Calu3 (cell line): Measurements from ENCODE around the gene SNAP23. TPM values are rescaled to one million over a fixed set of nuclear protein-coding genes. Genes with fewer than 3 reads are reported as not detected.

ENCODE experiments used
- BruUV-seq: library from RNA; stranded (reverse); fragments of 400-500 nt; replicated peaks from 2 replicates; lab custom pipeline; 2021; lab: Mats Ljungman, UMichigan
- CTCF ChIA-PET: fragments of 300-600 bp; sonication (Branson Sonifier 250); formaldehyde crosslinking; loops from one replicate; lab custom pipeline; 2022; ENCODE audit warnings: antibody characterized with exemption; lab: Charles Lee
- DNase-seq: peaks from one replicate; pipeline ENCODE4 v3.0.0; 2022
- H3K27ac Mint-ChIP-seq: one replicate; pipeline ENCODE4 v1.8.0; 2022; ENCODE audit warnings: mixed read lengths; ENCODE audit not compliant: unreplicated experiment
- H3K27me3 Mint-ChIP-seq: one replicate; pipeline ENCODE4 v1.8.0; 2022; ENCODE audit warnings: mixed read lengths; ENCODE audit not compliant: unreplicated experiment
- H3K36me3 Mint-ChIP-seq: one replicate; pipeline ENCODE4 v1.8.0; 2022; ENCODE audit warnings: mild to moderate bottlenecking, moderate library complexity, mixed read lengths; ENCODE audit not compliant: insufficient read depth, unreplicated experiment
- H3K4me1 Mint-ChIP-seq: one replicate; pipeline ENCODE4 v1.8.0; 2022; ENCODE audit warnings: mild to moderate bottlenecking, low read depth, mixed read lengths; ENCODE audit not compliant: unreplicated experiment
- H3K4me3 Mint-ChIP-seq: one replicate; pipeline ENCODE4 v1.8.0; 2022; ENCODE audit warnings: mild to moderate bottlenecking, low read depth, moderate library complexity, mixed read lengths; ENCODE audit not compliant: unreplicated experiment
- H3K9me3 Mint-ChIP-seq: one replicate; pipeline ENCODE4 v1.8.0; 2022; ENCODE audit warnings: low read depth, mixed read lengths; ENCODE audit not compliant: unreplicated experiment
- intact Hi-C: fragments of 100-400 bp; cut with micrococcal nuclease; formaldehyde crosslinking; loops from one replicate; pipeline ENCODE4 v1.10.0; 2022; ENCODE audit not compliant: unreplicated experiment
- total RNA-seq: library from RNA; stranded (reverse); gene quantifications from 2 replicates; pipeline ENCODE4 v1.2.3, GENCODE V29; 2022
- TF ChIP-seq, protein P1 (sequence below): fragments of 200-600 bp; IDR thresholded peaks from one replicate; pipeline ENCODE4 v1.8.0; 2022; ENCODE audit warnings: antibody characterized with exemption; ENCODE audit not compliant: unreplicated experiment

Gene SNAP23
- total RNA-seq, 1 experiment from 2014 or later = 54.8 TPM

DNA sequence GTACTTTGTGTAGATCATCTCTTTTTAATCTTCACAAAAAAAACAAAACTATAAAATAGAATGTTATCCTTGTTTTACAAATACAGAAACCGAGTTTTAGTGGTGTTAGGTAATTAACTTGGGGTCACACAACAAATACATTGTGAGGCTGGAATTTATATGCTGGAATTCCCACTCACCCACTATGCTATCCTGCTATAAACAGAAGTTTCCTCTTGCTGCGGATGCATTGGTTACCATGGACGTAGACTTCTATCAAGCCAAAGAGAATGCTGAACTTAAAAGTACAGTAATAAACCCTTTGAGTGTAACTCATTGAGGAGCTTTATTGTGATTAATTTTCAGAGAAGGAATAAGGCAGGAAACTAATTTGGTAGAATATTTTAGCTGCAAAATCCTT, 9.2 kb downstream of the SNAP23 start:
- CTCF ChIA-PET = no interaction called here
- no peak overlapping the region for H3K27ac Mint-ChIP-seq
- no TSS peak for BruUV-seq
- H3K4me3 Mint-ChIP-seq = no peak overlapping the region
- H3K27me3 Mint-ChIP-seq = no peaks in the 10 kb centered on the region
- intact Hi-C loops = loop anchor here (1.0 kb wide), 1 partner anchor 12 kb away; no protein-coding TSS in a partner anchor
- no peaks in the 10 kb centered on the region for H3K36me3 Mint-ChIP-seq
- H3K9me3 Mint-ChIP-seq = no peaks in the 10 kb centered on the region
- TF ChIP-seq, protein P1, sequence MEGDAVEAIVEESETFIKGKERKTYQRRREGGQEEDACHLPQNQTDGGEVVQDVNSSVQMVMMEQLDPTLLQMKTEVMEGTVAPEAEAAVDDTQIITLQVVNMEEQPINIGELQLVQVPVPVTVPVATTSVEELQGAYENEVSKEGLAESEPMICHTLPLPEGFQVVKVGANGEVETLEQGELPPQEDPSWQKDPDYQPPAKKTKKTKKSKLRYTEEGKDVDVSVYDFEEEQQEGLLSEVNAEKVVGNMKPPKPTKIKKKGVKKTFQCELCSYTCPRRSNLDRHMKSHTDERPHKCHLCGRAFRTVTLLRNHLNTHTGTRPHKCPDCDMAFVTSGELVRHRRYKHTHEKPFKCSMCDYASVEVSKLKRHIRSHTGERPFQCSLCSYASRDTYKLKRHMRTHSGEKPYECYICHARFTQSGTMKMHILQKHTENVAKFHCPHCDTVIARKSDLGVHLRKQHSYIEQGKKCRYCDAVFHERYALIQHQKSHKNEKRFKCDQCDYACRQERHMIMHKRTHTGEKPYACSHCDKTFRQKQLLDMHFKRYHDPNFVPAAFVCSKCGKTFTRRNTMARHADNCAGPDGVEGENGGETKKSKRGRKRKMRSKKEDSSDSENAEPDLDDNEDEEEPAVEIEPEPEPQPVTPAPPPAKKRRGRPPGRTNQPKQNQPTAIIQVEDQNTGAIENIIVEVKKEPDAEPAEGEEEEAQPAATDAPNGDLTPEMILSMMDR = no peak
- no peak for DNase-seq
- no peaks in the 10 kb centered on the region for H3K4me1 Mint-ChIP-seq

DNA sequence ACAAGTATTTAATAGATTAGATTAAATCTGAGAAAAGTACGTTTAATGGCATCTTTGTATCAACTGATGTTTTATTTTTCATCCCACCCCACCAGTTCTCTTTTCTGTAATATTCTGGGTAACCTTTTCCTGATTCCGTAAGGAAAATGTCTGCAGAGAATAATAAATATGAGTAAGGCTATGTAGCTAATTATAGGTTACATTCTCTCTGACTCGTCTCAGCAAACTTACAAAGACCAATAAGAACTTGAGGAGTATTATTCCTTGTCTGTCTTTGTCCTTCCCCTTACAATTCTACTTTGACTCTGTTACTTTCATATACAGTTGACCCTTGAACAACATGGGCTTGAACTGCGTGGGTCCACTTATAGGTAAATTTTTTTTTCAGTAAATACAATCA, 12.1 kb downstream of the SNAP23 start:
- no peak overlapping the region for H3K27ac Mint-ChIP-seq
- DNase-seq = no peak
- intact Hi-C loops = no loop called here
- no peaks in the 10 kb centered on the region for H3K9me3 Mint-ChIP-seq
- TF ChIP-seq, protein P1 = no peak
- no TSS peak for BruUV-seq
- CTCF ChIA-PET = no interaction called here
- no peaks in the 10 kb centered on the region for H3K4me1 Mint-ChIP-seq
- no peak overlapping the region for H3K4me3 Mint-ChIP-seq
- no peaks in the 10 kb centered on the region for H3K36me3 Mint-ChIP-seq
- H3K27me3 Mint-ChIP-seq = no peaks in the 10 kb centered on the region

DNA sequence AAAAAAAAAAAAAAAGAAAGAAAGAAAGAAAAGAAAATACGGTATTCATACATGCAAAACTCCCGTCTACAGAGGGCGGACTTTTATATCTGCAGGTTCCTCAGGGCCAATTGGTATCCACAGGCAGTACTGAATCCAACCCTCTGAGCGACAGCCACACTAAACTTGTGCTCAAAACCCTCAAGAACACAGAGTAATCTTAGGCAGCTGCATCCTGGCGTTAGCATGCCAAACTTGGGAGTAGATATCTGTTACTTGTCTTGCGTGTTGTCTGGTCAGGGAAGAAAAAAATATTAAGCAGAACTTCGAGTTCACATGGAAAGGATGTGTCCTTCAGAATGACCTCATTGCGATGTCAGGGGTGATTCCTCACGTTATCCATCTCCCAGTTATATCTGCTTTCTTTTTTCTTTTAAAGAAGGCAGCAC, 12.8 kb downstream of the SNAP23 start:
- BruUV-seq = no TSS peak
- intact Hi-C loops = no loop called here
- DNase-seq = no peak
- H3K4me3 Mint-ChIP-seq = no peak overlapping the region
- TF ChIP-seq, protein P1 = no peak
- no peak overlapping the region for H3K27ac Mint-ChIP-seq
- no peaks in the 10 kb centered on the region for H3K4me1 Mint-ChIP-seq
- H3K27me3 Mint-ChIP-seq = no peaks in the 10 kb centered on the region
- CTCF ChIA-PET = no interaction called here
- H3K36me3 Mint-ChIP-seq = no peaks in the 10 kb centered on the region
- H3K9me3 Mint-ChIP-seq = no peaks in the 10 kb centered on the region

GRCh38 chr15:42510258-42511006, 15.0 kb downstream of the SNAP23 start:
- no peaks in the 10 kb centered on the region for H3K4me1 Mint-ChIP-seq
- H3K4me3 Mint-ChIP-seq = no peak overlapping the region
- BruUV-seq = no TSS peak
- no peaks in the 10 kb centered on the region for H3K9me3 Mint-ChIP-seq
- TF ChIP-seq, protein P1 = no peak
- no peak overlapping the region for H3K27ac Mint-ChIP-seq
- no peaks in the 10 kb centered on the region for H3K27me3 Mint-ChIP-seq
- DNase-seq = no peak
- intact Hi-C loops = no loop called here
- CTCF ChIA-PET = no interaction called here
- H3K36me3 Mint-ChIP-seq = no peaks in the 10 kb centered on the region
